Aorta (tissue), 5 donors: ENCODE results near the gene H1-8. TPM values are rescaled to one million over a fixed set of nuclear protein-coding genes. Genes with fewer than 3 reads are reported as not detected.
"Not testable (repeated sequence)": the region's sequence is repeated elsewhere in the genome, so short reads cannot be mapped to it uniquely, and the experiment has no call there.

ENCODE experiments used
- ATAC-seq: fragments of 200-7000 bp; cut with Tn5 transposase; one replicate; pipeline ENCODE4 v1.9.1; 2022; ENCODE audit warnings: moderate library complexity; ENCODE audit not compliant: low FRiP score
- DNase-seq, 2 donors: peaks; one replicate each; pipeline ENCODE4 v3.0.0-alpha.2; 2020
- H3K27ac ChIP-seq, 2 donors: one replicate each; pipeline ENCODE4 v1.5.1; 2013; ENCODE audit warnings: low read length in 2 of 2, mild to moderate bottlenecking in 2 of 2, moderate library complexity in 2 of 2, control low read depth in 1 of 2, inconsistent platforms in 1 of 2, low read depth in 1 of 2
- H3K27me3 ChIP-seq, 2 donors: one replicate each; pipeline ENCODE4 v1.6.1; 2013; ENCODE audit warnings: control low read depth in 1 of 2, low read length in 1 of 2, mild to moderate bottlenecking in 1 of 2, moderate library complexity in 1 of 2; ENCODE audit not compliant: insufficient read depth in 2 of 2, control insufficient read depth in 1 of 2
- H3K36me3 ChIP-seq, 2 donors: one replicate each; pipeline ENCODE4 v1.6.1; 2013; ENCODE audit warnings: control low read depth in 1 of 2, low read length in 1 of 2, mild to moderate bottlenecking in 1 of 2; ENCODE audit not compliant: insufficient read depth in 2 of 2, control insufficient read depth in 1 of 2
- H3K4me1 ChIP-seq, 2 donors: one replicate each; pipeline ENCODE4 v1.6.1; 2013; ENCODE audit warnings: low read length in 2 of 2, control low read depth in 1 of 2, mild to moderate bottlenecking in 1 of 2, moderate library complexity in 1 of 2; ENCODE audit not compliant: insufficient read depth in 2 of 2, control insufficient read depth in 1 of 2
- H3K4me3 ChIP-seq, 2 donors: one replicate each; pipeline ENCODE4 v1.5.1; 2013; ENCODE audit warnings: low read length in 2 of 2, control low read depth in 1 of 2, mild to moderate bottlenecking in 1 of 2
- H3K9me3 ChIP-seq: one replicate; pipeline ENCODE4 v1.6.1; 2013; ENCODE audit warnings: mild to moderate bottlenecking, low read length; ENCODE audit not compliant: control insufficient read depth
- WGBS, 2 donors: extraction: QIAGEN DNeasy Blood & Tissue Kit; methylation state at CpG; one replicate each; pipeline ENCODE4 v1.1.7; 2013; 5-methylcytosine and 5-hydroxymethylcytosine counted together
- intact Hi-C, 2 donors: fragments of 100-400 bp; cut with DNase I; formaldehyde crosslinking; loops; one replicate each; pipeline versions ENCODE4 v1.14.2 to v1.15.0; 2022
- polyA plus RNA-seq, 2 donors: library from polyadenylated mRNA; stranded (reverse); fragments of 200-250 nt; gene quantifications; one replicate each; pipeline ENCODE4 v1.2.3, GENCODE V29; 2013
- total RNA-seq, 2 donors: library from RNA; stranded (reverse); fragmentation: NEBNext Ultra II Directional; extraction: Animal tissue kit (Norgen Biotek cat#: 25700); gene quantifications; one replicate each; pipeline ENCODE4 v1.2.1, GENCODE V29; 2021
- donor health status: healthy with polysubstance abuse.
- donor health status: Bipolar disorder and iron deficiency.
- donor health status: DM: no; HTN: no; CAD: no.
- donor health status: DM: no; HTN: no; CAD: no.
- donor health status: DM: yes; HTN: yes; CAD: no.

The H1-8 gene
- total and polyA plus RNA-seq, 4 donors, result not detected

GRCh38 chr3:129513705-129514104 is 29.3 kb upstream of the H1-8 start:
- WGBS, 2 donors, result 90 to 93% methylated on average over 8 of the region's 8 CpGs
- Histone ChIP-seq H3K27me3 (no peaks in the 10 kb centered on the region), H3K36me3 (peaks cover 0 to 3% of the 10 kb centered on the region in 2 donors), H3K4me1 (no peaks in the 10 kb centered on the region), H3K4me3 (no peak overlapping the region), H3K9me3 (no peaks in the 10 kb centered on the region), H3K27ac (no peak overlapping the region)
- DNase-seq (no peak), ATAC-seq (no peak)
- intact Hi-C loops, result no loop called here

- WGBS, 2 donors, result 92 to 93% methylated on average over 10 of the region's 10 CpGs
- ATAC-seq, result no peak
These were observed 28.9 kb upstream of the H1-8 start for GRCh38 chr3:129514110-129514509.

GRCh38 chr3:129514563-129514962 is 28.4 kb upstream of the H1-8 start:
- 94 to 95% methylated on average over 6 of the region's 6 CpGs for WGBS, 2 donors
- H3K27me3 ChIP-seq, result no peaks in the 10 kb centered on the region
- intact Hi-C loops, result no loop called here

More at GRCh38 chr3:129514110-129514509, 28.9 kb upstream of the H1-8 start:
- no peak for DNase-seq
- peaks cover 0 to 3% of the 10 kb centered on the region in 2 donors for H3K36me3 ChIP-seq
- no peak overlapping the region for H3K27ac ChIP-seq
- H3K27me3 ChIP-seq, result no peaks in the 10 kb centered on the region
- H3K4me3 ChIP-seq, result no peak overlapping the region
- no peaks in the 10 kb centered on the region for H3K9me3 ChIP-seq
- H3K4me1 ChIP-seq, result no peaks in the 10 kb centered on the region
- intact Hi-C loops, result no loop called here

GRCh38 chr3:129515108-129515820 is 27.7 kb upstream of the H1-8 start:
- H3K4me1 ChIP-seq, H3K9me3 ChIP-seq, DNase-seq, intact Hi-C loops, ATAC-seq, H3K36me3 ChIP-seq, H3K27me3 ChIP-seq, H3K27ac ChIP-seq, H3K4me3 ChIP-seq: not testable (repeated sequence)
- WGBS, 2 donors, result 86 to 87% methylated on average over 17 to 22 of the region's 25 CpGs

More at GRCh38 chr3:129514563-129514962, 28.4 kb upstream of the H1-8 start:
- H3K9me3 ChIP-seq, result no peaks in the 10 kb centered on the region
- H3K4me3 ChIP-seq, result no peak overlapping the region
- peaks cover 0 to 3% of the 10 kb centered on the region in 2 donors for H3K36me3 ChIP-seq
- DNase-seq (no peak), ATAC-seq (no peak)
- H3K4me1 ChIP-seq, result no peaks in the 10 kb centered on the region
- no peak overlapping the region for H3K27ac ChIP-seq

- WGBS, 2 donors, result 92 to 93% methylated on average over 6 to 7 of the region's 7 CpGs
- ATAC-seq, H3K36me3 ChIP-seq: not testable (repeated sequence)
These were observed 27.0 kb upstream of the H1-8 start for GRCh38 chr3:129515821-129516432.

GRCh38 chr3:129517516-129517915 is 25.5 kb upstream of the H1-8 start:
- H3K4me1 ChIP-seq, result no peaks in the 10 kb centered on the region
- no peak overlapping the region for H3K4me3 ChIP-seq
- no peak overlapping the region for H3K27ac ChIP-seq
- DNase-seq, result no peak
- peaks cover 0 to 3% of the 10 kb centered on the region in 2 donors for H3K36me3 ChIP-seq
- intact Hi-C loops, result no loop called here
- H3K9me3 ChIP-seq, result no peaks in the 10 kb centered on the region
- 82 to 89% methylated on average over 7 of the region's 7 CpGs for WGBS, 2 donors
- no peak for ATAC-seq
- no peaks in the 10 kb centered on the region for H3K27me3 ChIP-seq

More at GRCh38 chr3:129515821-129516432, 27.0 kb upstream of the H1-8 start:
- H3K4me3 ChIP-seq, DNase-seq, H3K27ac ChIP-seq, H3K27me3 ChIP-seq, H3K4me1 ChIP-seq, intact Hi-C loops, H3K9me3 ChIP-seq: not testable (repeated sequence)

- no peak overlapping the region for H3K27ac ChIP-seq
- no peak for ATAC-seq
- H3K27me3 ChIP-seq, result no peaks in the 10 kb centered on the region
- no peak overlapping the region for H3K4me3 ChIP-seq
- no peak for DNase-seq
- 60 to 64% methylated on average over 8 of the region's 8 CpGs for WGBS, 2 donors
- no peaks in the 10 kb centered on the region for H3K4me1 ChIP-seq
- H3K36me3 ChIP-seq, result no peaks in the 10 kb centered on the region
- H3K9me3 ChIP-seq, result no peaks in the 10 kb centered on the region
- intact Hi-C loops, result no loop called here
These were observed 24.9 kb upstream of the H1-8 start for GRCh38 chr3:129518038-129518561.

GRCh38 chr3:129518581-129518980 is 24.4 kb upstream of the H1-8 start:
- 91 to 96% methylated on average over 7 to 8 of the region's 8 CpGs for WGBS, 2 donors
- ATAC-seq, result no peak
- H3K36me3 ChIP-seq, result no peaks in the 10 kb centered on the region

GRCh38 chr3:129519449-129519848 is 23.5 kb upstream of the H1-8 start:
- Histone ChIP-seq H3K27ac (no peak overlapping the region), H3K4me3 (no peak overlapping the region), H3K36me3 (no peaks in the 10 kb centered on the region), H3K4me1 (no peaks in the 10 kb centered on the region), H3K27me3 (no peaks in the 10 kb centered on the region), H3K9me3 (no peaks in the 10 kb centered on the region)
- intact Hi-C loops, result no loop called here
- no peak for ATAC-seq
- 95 to 99% methylated on average over 10 of the region's 10 CpGs for WGBS, 2 donors
- no peak for DNase-seq

More at GRCh38 chr3:129518581-129518980, 24.4 kb upstream of the H1-8 start:
- no peak overlapping the region for H3K4me3 ChIP-seq
- no peaks in the 10 kb centered on the region for H3K4me1 ChIP-seq
- intact Hi-C loops, result no loop called here
- DNase-seq, result no peak
- H3K27ac ChIP-seq, result no peak overlapping the region
- no peaks in the 10 kb centered on the region for H3K27me3 ChIP-seq
- no peaks in the 10 kb centered on the region for H3K9me3 ChIP-seq
